ENCODE data around the gene ADAMTS15.

The ADAMTS15 gene

GRCh38 chr11:130473056-130473794 is 24.8 kb downstream of the ADAMTS15 start:
- no peak overlapping the region for H3K4me3 ChIP-seq (replicated peaks; ENCODE audit: low read depth, low read length)
- no peak for TF ChIP-seq CTCF (IDR thresholded peaks at IDR 0.05; ENCODE audit: low read length, missing control alignments)
- no peak for DNase-seq (ENCODE audit: low read depth)

- DNase-seq (ENCODE audit: low read depth): no peak
- TF ChIP-seq CTCF (IDR thresholded peaks at IDR 0.05; ENCODE audit: low read length, missing control alignments): no peak
- H3K4me3 ChIP-seq (replicated peaks; ENCODE audit: low read depth, low read length): no peak overlapping the region
Observed at GRCh38 chr11:130473795-130474377, 25.4 kb downstream of the ADAMTS15 start.

GRCh38 chr11:130474637-130475400 is 26.4 kb downstream of the ADAMTS15 start:
- no peak overlapping the region for H3K4me3 ChIP-seq (replicated peaks; ENCODE audit: low read depth, low read length)
- TF ChIP-seq CTCF (IDR thresholded peaks at IDR 0.05; ENCODE audit: low read length, missing control alignments): no peak
- DNase-seq (ENCODE audit: low read depth): no peak

GRCh38 chr11:130475426-130476053 is 27.1 kb downstream of the ADAMTS15 start:
- H3K4me3 ChIP-seq (replicated peaks; ENCODE audit: low read depth, low read length): no peak overlapping the region
- DNase-seq (ENCODE audit: low read depth): no peak
- no peak for TF ChIP-seq CTCF (IDR thresholded peaks at IDR 0.05; ENCODE audit: low read length, missing control alignments)

GRCh38 chr11:130476200-130476921 is 27.9 kb downstream of the ADAMTS15 start:
- TF ChIP-seq CTCF (IDR thresholded peaks at IDR 0.05; ENCODE audit: low read length, missing control alignments): no peak
- no peak overlapping the region for H3K4me3 ChIP-seq (replicated peaks; ENCODE audit: low read depth, low read length)
- DNase-seq (ENCODE audit: low read depth): no peak

- no peak overlapping the region for H3K4me3 ChIP-seq (replicated peaks; ENCODE audit: low read depth, low read length)
- TF ChIP-seq CTCF (IDR thresholded peaks at IDR 0.05; ENCODE audit: low read length, missing control alignments): no peak
- no peak for DNase-seq (ENCODE audit: low read depth)
Observed at GRCh38 chr11:130476922-130477491, 28.6 kb downstream of the ADAMTS15 start.
